Upper lobe of left lung (tissue), 6 donors: ENCODE results near the gene OR4A15. TPM values are rescaled to one million over a fixed set of nuclear protein-coding genes. Genes with fewer than 3 reads are reported as not detected.

Experiments used
- ATAC-seq, 2 donors: fragments of 200-7000 bp; cut with Tn5 transposase; one replicate each; pipeline ENCODE4 v1.9.1; 2022; ENCODE audit warnings: mild to moderate bottlenecking in 2 of 2, moderate library complexity in 2 of 2; ENCODE audit not compliant: low FRiP score in 2 of 2
- DNase-seq, 2 donors: peaks; one replicate each; pipeline ENCODE4 v3.0.0-alpha.2; 2019 to 2020
- H3K27ac ChIP-seq, 4 donors: fragments of 200-600 bp; sonication (generic); one replicate each; pipeline ENCODE4 v1.5.1; 2016 to 2019
- H3K27me3 ChIP-seq, 4 donors: fragments of 200-600 bp; sonication (generic); one replicate each; pipeline ENCODE4 v1.5.1; 2017 to 2019
- H3K36me3 ChIP-seq, 4 donors: fragments of 200-600 bp; sonication (generic); one replicate each; pipeline ENCODE4 v1.5.1; 2016 to 2019
- H3K4me1 ChIP-seq, 4 donors: fragments of 200-600 bp; sonication (generic); one replicate each; pipeline ENCODE4 v1.5.1; 2018 to 2019
- H3K4me3 ChIP-seq, 4 donors: fragments of 200-600 bp; sonication (generic); one replicate each; pipeline ENCODE4 v1.5.1; 2017 to 2019; ENCODE audit warnings: mild to moderate bottlenecking in 2 of 4, moderate library complexity in 1 of 4
- H3K9me3 ChIP-seq, 4 donors: fragments of 200-600 bp; sonication (generic); one replicate each; pipeline ENCODE4 v1.5.1; 2018 to 2019
- EP300 ChIP-seq, 4 donors: sonication (generic); formaldehyde crosslinking; IDR thresholded peaks; one replicate each; pipeline ENCODE4 v1.5.1; 2017; ENCODE audit warnings: antibody characterized with exemption in 4 of 4, control low read depth in 2 of 4
- POLR2A ChIP-seq, 4 donors: fragments of 450-650 bp; IDR thresholded peaks; one replicate each; pipeline ENCODE4 v1.5.1; 2016 to 2017; ENCODE audit warnings: antibody characterized with exemption in 4 of 4, mild to moderate bottlenecking in 2 of 4
- POLR2AphosphoS5 ChIP-seq, 2 donors: sonication (generic); formaldehyde crosslinking; IDR thresholded peaks; one replicate each; pipeline ENCODE4 v1.5.1; 2017; ENCODE audit warnings: antibody characterized with exemption in 2 of 2
- WGBS, 2 donors: methylation state at CpG; one replicate each; pipeline ENCODE4 v1.1.5; 2017 to 2018; 5-methylcytosine and 5-hydroxymethylcytosine counted together
- small RNA-seq, 4 donors: library from RNA; depleted of rRNA; stranded (forward); fragments of <200 nt; gene quantifications; one replicate each; pipeline ENCODE3, GENCODE V24; 2016
- total RNA-seq, 6 donors: library from RNA; depleted of rRNA in 4 of 6; stranded (reverse); fragments of >200 nt in 4 of 6; gene quantifications; one replicate each; pipeline versions ENCODE4 v1.1.0 to v1.2.1, GENCODE V29; 2016 to 2021
- TF ChIP-seq, protein P1 (sequence below), 6 experiments: fragments of 450-650 bp in 4 of 6; fragments of 200-600 bp in 2 of 6; sonication (generic) in 2 of 6; IDR thresholded peaks; one replicate each; pipeline ENCODE4 v1.5.1; 2016 to 2019; ENCODE audit warnings: antibody characterized with exemption in 6 of 6
- donor health status: DM: no; HTN: no; CAD: no; lungs with moderate emphysema.
- donor health status: DM: no; HTN: yes; CAD: no; lungs with severe emphysema.

OR4A15 gene
- total RNA-seq, 6 donors from 2014 or later = not detected

DNA sequence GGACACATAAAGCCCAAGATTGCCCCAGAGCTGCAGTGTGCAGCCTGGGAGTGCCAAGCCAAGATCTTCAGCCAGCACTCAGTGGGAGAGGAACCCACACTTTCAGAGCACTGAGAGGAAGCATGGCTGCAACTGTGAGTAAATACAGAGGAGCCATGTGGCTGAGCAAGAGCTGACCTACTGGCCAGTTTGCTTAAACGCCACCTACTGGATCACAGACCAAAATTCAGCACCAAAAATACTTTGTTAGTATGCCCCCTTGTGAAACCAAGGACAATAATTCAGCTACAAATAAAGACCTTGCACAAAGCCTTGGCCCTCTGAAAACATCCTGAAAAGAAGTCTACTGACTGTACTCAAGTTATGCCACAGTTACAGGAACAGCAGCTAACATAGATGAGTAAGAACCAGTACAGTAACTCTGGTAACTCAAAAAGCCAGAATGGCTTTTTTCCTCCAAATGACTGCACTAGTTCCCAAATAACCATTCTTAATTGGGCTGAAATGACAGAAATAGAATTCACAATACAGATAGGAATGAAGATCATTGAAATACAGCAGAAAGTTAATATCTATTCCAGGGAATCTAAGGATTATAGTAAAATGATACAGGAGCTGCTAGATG lies 10.1 kb upstream of the OR4A15 start:
- TF ChIP-seq POLR2A (IDR thresholded peaks at IDR 0.05) (no peak), EP300 (IDR thresholded peaks at IDR 0.05) (no peak), POLR2AphosphoS5 (IDR thresholded peaks at IDR 0.05) (no peak)
- TF ChIP-seq, protein P1, sequence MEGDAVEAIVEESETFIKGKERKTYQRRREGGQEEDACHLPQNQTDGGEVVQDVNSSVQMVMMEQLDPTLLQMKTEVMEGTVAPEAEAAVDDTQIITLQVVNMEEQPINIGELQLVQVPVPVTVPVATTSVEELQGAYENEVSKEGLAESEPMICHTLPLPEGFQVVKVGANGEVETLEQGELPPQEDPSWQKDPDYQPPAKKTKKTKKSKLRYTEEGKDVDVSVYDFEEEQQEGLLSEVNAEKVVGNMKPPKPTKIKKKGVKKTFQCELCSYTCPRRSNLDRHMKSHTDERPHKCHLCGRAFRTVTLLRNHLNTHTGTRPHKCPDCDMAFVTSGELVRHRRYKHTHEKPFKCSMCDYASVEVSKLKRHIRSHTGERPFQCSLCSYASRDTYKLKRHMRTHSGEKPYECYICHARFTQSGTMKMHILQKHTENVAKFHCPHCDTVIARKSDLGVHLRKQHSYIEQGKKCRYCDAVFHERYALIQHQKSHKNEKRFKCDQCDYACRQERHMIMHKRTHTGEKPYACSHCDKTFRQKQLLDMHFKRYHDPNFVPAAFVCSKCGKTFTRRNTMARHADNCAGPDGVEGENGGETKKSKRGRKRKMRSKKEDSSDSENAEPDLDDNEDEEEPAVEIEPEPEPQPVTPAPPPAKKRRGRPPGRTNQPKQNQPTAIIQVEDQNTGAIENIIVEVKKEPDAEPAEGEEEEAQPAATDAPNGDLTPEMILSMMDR (IDR thresholded peaks at IDR 0.05) = no peak
- no peak for ATAC-seq
- no peaks in the 10 kb centered on the region for H3K27me3 ChIP-seq
- DNase-seq = no peak
- H3K4me3 ChIP-seq = no peak overlapping the region
- no peaks in the 10 kb centered on the region for H3K36me3 ChIP-seq
- H3K9me3 ChIP-seq = peaks cover 0 to 3% (median 0%) of the 10 kb centered on the region in 4 donors
- H3K27ac ChIP-seq = no peak overlapping the region
- no peaks in the 10 kb centered on the region for H3K4me1 ChIP-seq
- WGBS, 2 donors = 8% methylated on average over 1 of the region's 1 CpG; no CpG with 5 or more reads in 1 of the 2 donors

GRCh38 chr11:55401011-55401410 lies 33.2 kb downstream of the OR4A15 start:
- no peak for ATAC-seq
- no peak for TF ChIP-seq EP300 (IDR thresholded peaks at IDR 0.05)
- TF ChIP-seq, protein P1 (IDR thresholded peaks at IDR 0.05) = no peak
- TF ChIP-seq POLR2A (IDR thresholded peaks at IDR 0.05) = no peak
- 19 to 57% methylated on average over 1 of the region's 1 CpG for WGBS, 2 donors

More at GRCh38 chr11:55401011-55401410, 33.2 kb downstream of the OR4A15 start:
- Histone ChIP-seq H3K4me3 (no peak overlapping the region), H3K4me1 (no peaks in the 10 kb centered on the region), H3K36me3 (no peaks in the 10 kb centered on the region), H3K27me3 (no peaks in the 10 kb centered on the region), H3K27ac (no peak overlapping the region), H3K9me3 (no peaks in the 10 kb centered on the region)
- DNase-seq = no peak

Small RNAs within 50 kb of the gene (small RNA-seq; reads per million reads assigned to genes)
- 0 reads per million in 4 donors for gene OR4X7P

Other genes starting within 250 kb of the OR4A15 start
- gene TRIM48, start 105.8 kb upstream of the OR4A15 start, total RNA-seq = not detected
- not detected for gene OR4A16, start 24.8 kb upstream of the OR4A15 start, total RNA-seq
- gene OR4C15, start 186.5 kb downstream of the OR4A15 start, total RNA-seq = not detected
- not detected for gene OR4C16, start 204.2 kb downstream of the OR4A15 start, total RNA-seq
- gene OR4C11, start 239.7 kb downstream of the OR4A15 start, total RNA-seq = not detected